Left ventricle myocardium inferior (tissue), 1 donor: ENCODE data around the gene TMEM207. TPM values are rescaled to one million over a fixed set of nuclear protein-coding genes. Genes with fewer than 3 reads are reported as not detected.

ENCODE experiments used
- DNase-seq: peaks from one replicate; pipeline ENCODE4 v3.0.0-alpha.2; 2020
- H3K27ac ChIP-seq: fragments of 200-600 bp; replicated peaks from 2 replicates; pipeline ENCODE4 v1.8.0; 2021
- H3K27me3 ChIP-seq: fragments of 200-600 bp; 2 replicates; pipeline ENCODE4 v1.8.0; 2021; ENCODE audit warnings: low read depth
- H3K36me3 ChIP-seq: fragments of 200-600 bp; 2 replicates; pipeline ENCODE4 v1.8.0; 2021
- H3K4me1 ChIP-seq: fragments of 200-600 bp; 2 replicates; pipeline ENCODE4 v1.8.0; 2021
- H3K4me3 ChIP-seq: fragments of 200-600 bp; 2 replicates; pipeline ENCODE4 v1.8.0; 2021; ENCODE audit warnings: mild to moderate bottlenecking, moderate library complexity
- H3K9me3 ChIP-seq: fragments of 200-600 bp; replicated peaks from 2 replicates; pipeline ENCODE4 v1.8.0; 2021
- intact Hi-C: fragments of 100-400 bp; cut with micrococcal nuclease; formaldehyde crosslinking; loops from one replicate; pipeline ENCODE4 v1.11.0; 2022
- total RNA-seq: library from RNA; stranded (reverse); fragmentation: NEBNext Ultra II Directional; extraction: Animal tissue kit (Norgen Biotek cat#: 25700); gene quantifications from one replicate; pipeline ENCODE4 v1.2.1, GENCODE V29; 2021
- TF ChIP-seq, protein P1 (sequence below): fragments of 200-600 bp; IDR thresholded peaks from 2 replicates; pipeline ENCODE4 v1.8.0; 2021; ENCODE audit warnings: antibody characterized with exemption, mild to moderate bottlenecking, borderline replicate concordance
- donor health status: DM: no; HTN: yes; CAD: no; lungs with severe emphysema.

TMEM207 gene
- total RNA-seq, 1 donor from 2014 or later, result not detected

DNA sequence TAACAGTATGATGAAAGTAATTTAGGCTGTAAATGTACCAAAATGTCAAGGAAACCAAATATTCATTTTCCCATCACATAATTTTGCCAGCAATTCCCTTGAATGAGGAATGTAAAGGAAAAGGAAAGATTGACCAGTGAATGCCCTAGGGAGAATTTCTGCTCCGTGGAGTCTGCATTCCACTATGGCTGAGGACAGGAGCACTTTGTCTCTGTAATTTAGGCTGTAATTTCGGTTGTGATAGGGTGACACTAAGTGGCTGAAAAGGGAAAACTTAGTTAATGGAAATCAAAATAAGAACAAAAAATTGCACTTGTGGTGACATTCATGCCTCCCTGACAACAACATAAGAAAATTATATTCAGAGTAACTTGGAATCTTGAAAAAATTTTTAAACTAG, 8.3 kb upstream of the TMEM207 start:
- no peaks in the 10 kb centered on the region for H3K36me3 ChIP-seq
- no peaks in the 10 kb centered on the region for H3K27me3 ChIP-seq
- H3K4me1 ChIP-seq, result no peaks in the 10 kb centered on the region
- no peaks in the 10 kb centered on the region for H3K9me3 ChIP-seq
- no peak for DNase-seq
- TF ChIP-seq, protein P1, sequence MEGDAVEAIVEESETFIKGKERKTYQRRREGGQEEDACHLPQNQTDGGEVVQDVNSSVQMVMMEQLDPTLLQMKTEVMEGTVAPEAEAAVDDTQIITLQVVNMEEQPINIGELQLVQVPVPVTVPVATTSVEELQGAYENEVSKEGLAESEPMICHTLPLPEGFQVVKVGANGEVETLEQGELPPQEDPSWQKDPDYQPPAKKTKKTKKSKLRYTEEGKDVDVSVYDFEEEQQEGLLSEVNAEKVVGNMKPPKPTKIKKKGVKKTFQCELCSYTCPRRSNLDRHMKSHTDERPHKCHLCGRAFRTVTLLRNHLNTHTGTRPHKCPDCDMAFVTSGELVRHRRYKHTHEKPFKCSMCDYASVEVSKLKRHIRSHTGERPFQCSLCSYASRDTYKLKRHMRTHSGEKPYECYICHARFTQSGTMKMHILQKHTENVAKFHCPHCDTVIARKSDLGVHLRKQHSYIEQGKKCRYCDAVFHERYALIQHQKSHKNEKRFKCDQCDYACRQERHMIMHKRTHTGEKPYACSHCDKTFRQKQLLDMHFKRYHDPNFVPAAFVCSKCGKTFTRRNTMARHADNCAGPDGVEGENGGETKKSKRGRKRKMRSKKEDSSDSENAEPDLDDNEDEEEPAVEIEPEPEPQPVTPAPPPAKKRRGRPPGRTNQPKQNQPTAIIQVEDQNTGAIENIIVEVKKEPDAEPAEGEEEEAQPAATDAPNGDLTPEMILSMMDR, result no peak
- intact Hi-C loops, result no loop called here
- no peak overlapping the region for H3K4me3 ChIP-seq
- H3K27ac ChIP-seq, result no peak overlapping the region

DNA sequence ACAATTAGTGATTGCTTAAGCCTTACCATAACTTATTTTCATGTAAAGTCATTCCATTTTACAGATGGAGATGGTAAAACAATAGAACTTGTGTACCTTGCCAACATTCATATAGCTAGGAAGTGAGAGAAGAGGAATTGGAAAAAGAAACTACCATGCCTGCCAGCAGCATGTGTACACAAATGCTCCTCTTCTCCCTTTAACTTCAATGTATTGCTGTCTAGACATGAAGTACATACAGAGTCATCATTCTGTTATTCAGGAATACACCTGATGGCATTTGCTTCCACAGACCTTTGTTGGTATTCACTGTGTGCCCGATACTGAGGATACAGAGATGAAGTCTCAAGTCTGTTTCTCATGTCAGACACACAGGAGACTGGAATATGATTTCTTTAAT, 7.1 kb upstream of the TMEM207 start:
- Histone ChIP-seq H3K27me3 (no peaks in the 10 kb centered on the region), H3K4me3 (no peak overlapping the region), H3K4me1 (no peaks in the 10 kb centered on the region), H3K27ac (no peak overlapping the region), H3K36me3 (no peaks in the 10 kb centered on the region), H3K9me3 (no peaks in the 10 kb centered on the region)
- TF ChIP-seq, protein P1, result no peak
- DNase-seq, result no peak
- intact Hi-C loops, result no loop called here

DNA sequence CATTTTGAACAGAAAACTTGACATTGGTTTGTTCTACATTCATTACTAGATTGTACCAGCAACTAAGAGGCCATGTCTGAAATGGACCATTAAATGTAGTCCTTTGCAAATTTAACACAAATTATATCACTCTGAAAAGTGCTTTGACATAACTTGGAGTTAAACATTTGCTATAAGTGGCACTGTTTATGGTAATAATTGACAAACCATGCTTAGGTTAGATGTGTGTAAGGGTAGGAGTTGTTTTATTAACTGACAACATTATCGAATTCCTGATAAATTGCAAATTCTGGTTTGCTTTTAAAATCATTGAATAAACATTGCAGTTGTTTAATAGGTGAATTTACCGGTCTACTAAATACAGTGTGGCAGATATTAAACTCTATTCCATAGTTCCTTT, 6.1 kb upstream of the TMEM207 start:
- TF ChIP-seq, protein P1, result no peak
- DNase-seq, result no peak
- Histone ChIP-seq H3K4me1 (no peaks in the 10 kb centered on the region), H3K36me3 (no peaks in the 10 kb centered on the region), H3K27ac (no peak overlapping the region), H3K4me3 (no peak overlapping the region), H3K9me3 (no peaks in the 10 kb centered on the region), H3K27me3 (no peaks in the 10 kb centered on the region)
- intact Hi-C loops, result no loop called here

DNA sequence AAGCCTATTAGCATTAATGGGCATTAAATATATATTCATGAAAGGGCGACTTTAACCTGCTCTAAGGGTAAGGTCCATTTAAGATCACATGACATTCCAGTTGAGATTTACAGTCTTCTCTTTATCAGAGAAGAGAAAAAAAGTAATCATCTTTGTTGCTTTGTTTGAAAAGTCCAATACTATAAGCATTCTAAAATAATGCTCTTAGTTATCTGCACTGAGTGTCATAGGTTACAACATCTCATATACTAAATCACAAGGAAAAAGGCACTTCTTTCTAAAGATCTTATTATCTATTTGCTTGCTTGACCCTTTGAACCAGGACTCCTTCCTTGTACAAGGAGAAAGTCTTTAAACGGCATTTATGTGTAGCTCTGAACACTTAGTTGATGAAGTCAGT, 1.4 kb downstream of the TMEM207 start:
- TF ChIP-seq, protein P1, result no peak
- H3K4me3 ChIP-seq, result no peak overlapping the region
- H3K4me1 ChIP-seq, result no peaks in the 10 kb centered on the region
- no peak for DNase-seq
- H3K27me3 ChIP-seq, result no peaks in the 10 kb centered on the region
- no peaks in the 10 kb centered on the region for H3K36me3 ChIP-seq
- intact Hi-C loops, result no loop called here
- no peaks in the 10 kb centered on the region for H3K9me3 ChIP-seq
- no peak overlapping the region for H3K27ac ChIP-seq

DNA sequence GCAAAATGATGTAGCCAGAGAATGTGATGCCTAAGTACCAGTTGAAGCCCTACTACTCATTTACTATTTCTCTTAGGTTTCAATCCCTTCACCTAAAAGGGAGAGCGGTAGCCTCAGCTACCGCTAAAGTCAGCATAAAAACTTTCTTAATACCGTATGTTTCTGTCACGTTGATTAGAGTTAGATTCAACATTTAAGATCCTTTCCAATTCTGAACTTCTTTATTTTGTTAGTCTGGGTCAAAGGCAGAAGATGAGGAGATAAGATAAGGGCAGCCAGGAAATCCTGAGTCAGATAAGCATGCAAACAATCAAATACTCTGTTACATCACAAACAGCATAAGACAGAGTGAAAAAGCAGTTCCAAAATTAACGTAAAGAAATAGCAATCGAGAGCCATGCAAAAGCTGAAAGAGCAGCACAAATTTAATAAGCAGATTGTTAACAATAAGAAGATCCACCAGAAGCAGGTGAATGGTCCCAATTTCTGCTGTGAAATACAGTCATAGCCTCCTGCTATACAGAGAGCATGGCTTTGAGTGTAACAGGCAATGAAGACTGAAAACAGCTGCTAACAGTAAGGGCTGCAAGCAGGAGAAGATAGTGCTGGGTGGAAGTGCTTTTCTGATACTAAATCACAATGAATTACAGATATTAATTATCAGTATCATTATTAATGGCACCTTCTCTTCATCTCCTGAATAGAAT, 3.0 kb downstream of the TMEM207 start:
- Histone ChIP-seq H3K36me3 (no peaks in the 10 kb centered on the region), H3K27me3 (no peaks in the 10 kb centered on the region), H3K27ac (no peak overlapping the region), H3K4me3 (no peak overlapping the region), H3K4me1 (no peaks in the 10 kb centered on the region), H3K9me3 (no peaks in the 10 kb centered on the region)
- intact Hi-C loops, result no loop called here
- TF ChIP-seq, protein P1, result no peak
- DNase-seq, result no peak
